ENCODE results near the gene OGG1. TPM values are rescaled to one million over a fixed set of nuclear protein-coding genes. Genes with fewer than 3 reads are reported as not detected.

OGG1 gene
- total and polyA plus RNA-seq, 9 of the 15 experiments (the other 6 are each of a cell fraction or from before 2014, with no cell fraction given), result 6.6 to 33.0 (median 24.4) TPM

DNA sequence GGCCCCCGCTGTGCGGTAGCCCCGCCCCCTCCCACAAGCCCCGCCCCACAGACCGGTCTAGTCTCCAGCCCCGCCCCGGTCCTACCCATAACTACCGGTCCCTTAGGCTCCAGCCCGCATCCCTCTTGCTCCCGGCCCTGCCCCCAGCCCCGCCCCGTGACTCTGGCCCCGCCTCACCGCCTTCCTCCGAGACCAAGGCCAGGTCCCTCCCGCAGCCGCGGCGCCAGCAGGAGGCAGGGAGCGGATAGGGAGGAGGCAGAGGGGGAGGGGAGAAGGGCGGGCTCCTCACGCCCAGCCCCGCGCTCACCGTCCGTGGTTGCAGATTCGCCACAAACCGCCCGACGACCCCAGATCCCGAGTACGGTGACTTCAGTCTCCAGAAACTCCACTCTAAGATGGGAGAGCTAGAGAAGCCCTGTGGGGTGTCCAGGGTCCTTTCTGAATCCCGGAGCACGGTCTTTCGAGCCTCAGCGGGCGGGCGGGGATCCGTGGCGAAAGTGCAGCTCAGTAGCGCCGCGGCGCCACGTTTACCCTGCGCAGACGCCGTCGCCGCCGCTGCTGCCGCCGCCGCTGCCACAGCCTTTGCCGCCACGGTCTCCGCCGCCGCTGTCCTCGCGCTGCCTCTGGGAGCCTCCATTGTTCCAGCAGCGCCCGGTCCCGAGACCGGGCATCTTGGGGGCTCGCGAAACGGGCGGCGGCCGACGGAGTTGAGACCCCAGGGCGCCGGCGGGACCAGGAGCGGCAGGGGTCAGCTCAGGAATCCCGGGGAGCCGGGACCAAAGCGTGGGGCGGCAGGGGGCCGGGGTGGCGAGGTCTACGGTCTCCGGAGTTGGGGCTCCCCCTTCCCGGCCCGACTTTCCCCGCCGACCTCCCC lies 18.3 kb upstream of the OGG1 start, which contains the start of gene BRPF1 (continued):
- TF ChIP-seq, protein P1, sequence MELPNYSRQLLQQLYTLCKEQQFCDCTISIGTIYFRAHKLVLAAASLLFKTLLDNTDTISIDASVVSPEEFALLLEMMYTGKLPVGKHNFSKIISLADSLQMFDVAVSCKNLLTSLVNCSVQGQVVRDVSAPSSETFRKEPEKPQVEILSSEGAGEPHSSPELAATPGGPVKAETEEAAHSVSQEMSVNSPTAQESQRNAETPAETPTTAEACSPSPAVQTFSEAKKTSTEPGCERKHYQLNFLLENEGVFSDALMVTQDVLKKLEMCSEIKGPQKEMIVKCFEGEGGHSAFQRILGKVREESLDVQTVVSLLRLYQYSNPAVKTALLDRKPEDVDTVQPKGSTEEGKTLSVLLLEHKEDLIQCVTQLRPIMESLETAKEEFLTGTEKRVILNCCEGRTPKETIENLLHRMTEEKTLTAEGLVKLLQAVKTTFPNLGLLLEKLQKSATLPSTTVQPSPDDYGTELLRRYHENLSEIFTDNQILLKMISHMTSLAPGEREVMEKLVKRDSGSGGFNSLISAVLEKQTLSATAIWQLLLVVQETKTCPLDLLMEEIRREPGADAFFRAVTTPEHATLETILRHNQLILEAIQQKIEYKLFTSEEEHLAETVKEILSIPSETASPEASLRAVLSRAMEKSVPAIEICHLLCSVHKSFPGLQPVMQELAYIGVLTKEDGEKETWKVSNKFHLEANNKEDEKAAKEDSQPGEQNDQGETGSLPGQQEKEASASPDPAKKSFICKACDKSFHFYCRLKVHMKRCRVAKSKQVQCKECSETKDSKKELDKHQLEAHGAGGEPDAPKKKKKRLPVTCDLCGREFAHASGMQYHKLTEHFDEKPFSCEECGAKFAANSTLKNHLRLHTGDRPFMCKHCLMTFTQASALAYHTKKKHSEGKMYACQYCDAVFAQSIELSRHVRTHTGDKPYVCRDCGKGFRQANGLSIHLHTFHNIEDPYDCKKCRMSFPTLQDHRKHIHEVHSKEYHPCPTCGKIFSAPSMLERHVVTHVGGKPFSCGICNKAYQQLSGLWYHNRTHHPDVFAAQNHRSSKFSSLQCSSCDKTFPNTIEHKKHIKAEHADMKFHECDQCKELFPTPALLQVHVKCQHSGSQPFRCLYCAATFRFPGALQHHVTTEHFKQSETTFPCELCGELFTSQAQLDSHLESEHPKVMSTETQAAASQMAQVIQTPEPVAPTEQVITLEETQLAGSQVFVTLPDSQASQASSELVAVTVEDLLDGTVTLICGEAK (IDR thresholded peaks at IDR 0.05), result peak; percentile 78
- TF ChIP-seq, protein P1 (CRISPR knock-in tag; IDR thresholded peaks at IDR 0.05), result no peak
- 0 out of 2 replicates have a peak, but pooled peaks have one; percentile 44 for TF ChIP-seq NR2F6 (CRISPR knock-in tag; IDR thresholded peaks at IDR 0.05)
- TF ChIP-seq, protein P2, sequence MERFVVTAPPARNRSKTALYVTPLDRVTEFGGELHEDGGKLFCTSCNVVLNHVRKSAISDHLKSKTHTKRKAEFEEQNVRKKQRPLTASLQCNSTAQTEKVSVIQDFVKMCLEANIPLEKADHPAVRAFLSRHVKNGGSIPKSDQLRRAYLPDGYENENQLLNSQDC (CRISPR knock-in tag; IDR thresholded peaks at IDR 0.05), result peak; percentile 94; the same call in 1 of the 2 replicates
- peak; percentile 87 for TF ChIP-seq POLR2A (conservative IDR thresholded peaks at IDR 0.05)
- TF ChIP-seq RBFOX2 (IDR thresholded peaks at IDR 0.05; ENCODE audit: low read depth, low read length), result peak; percentile 97
- peak; percentile 53; the same call in 1 of the 2 replicates for TF ChIP-seq BRD4 (IDR thresholded peaks at IDR 0.05)
- TF ChIP-seq, protein P3, sequence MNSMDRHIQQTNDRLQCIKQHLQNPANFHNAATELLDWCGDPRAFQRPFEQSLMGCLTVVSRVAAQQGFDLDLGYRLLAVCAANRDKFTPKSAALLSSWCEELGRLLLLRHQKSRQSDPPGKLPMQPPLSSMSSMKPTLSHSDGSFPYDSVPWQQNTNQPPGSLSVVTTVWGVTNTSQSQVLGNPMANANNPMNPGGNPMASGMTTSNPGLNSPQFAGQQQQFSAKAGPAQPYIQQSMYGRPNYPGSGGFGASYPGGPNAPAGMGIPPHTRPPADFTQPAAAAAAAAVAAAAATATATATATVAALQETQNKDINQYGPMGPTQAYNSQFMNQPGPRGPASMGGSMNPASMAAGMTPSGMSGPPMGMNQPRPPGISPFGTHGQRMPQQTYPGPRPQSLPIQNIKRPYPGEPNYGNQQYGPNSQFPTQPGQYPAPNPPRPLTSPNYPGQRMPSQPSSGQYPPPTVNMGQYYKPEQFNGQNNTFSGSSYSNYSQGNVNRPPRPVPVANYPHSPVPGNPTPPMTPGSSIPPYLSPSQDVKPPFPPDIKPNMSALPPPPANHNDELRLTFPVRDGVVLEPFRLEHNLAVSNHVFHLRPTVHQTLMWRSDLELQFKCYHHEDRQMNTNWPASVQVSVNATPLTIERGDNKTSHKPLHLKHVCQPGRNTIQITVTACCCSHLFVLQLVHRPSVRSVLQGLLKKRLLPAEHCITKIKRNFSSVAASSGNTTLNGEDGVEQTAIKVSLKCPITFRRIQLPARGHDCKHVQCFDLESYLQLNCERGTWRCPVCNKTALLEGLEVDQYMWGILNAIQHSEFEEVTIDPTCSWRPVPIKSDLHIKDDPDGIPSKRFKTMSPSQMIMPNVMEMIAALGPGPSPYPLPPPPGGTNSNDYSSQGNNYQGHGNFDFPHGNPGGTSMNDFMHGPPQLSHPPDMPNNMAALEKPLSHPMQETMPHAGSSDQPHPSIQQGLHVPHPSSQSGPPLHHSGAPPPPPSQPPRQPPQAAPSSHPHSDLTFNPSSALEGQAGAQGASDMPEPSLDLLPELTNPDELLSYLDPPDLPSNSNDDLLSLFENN (IDR thresholded peaks at IDR 0.05; ENCODE audit: low read depth in 2 of 2, low read length in 2 of 2), result peak in 1 of 2 experiments; percentile 34; a peak in 1 of 4 replicates
- peak; percentile 99 for TF ChIP-seq SMAD4 (CRISPR knock-in tag; conservative IDR thresholded peaks at IDR 0.05)
- 0 out of 2 replicates have a peak, but pooled peaks have one; percentile 41 for TF ChIP-seq DMBX1 (CRISPR knock-in tag; IDR thresholded peaks at IDR 0.05; ENCODE audit: borderline replicate concordance)
- TF ChIP-seq ELF1 (tag; IDR thresholded peaks at IDR 0.05), result no peak
- TF ChIP-seq RBM22 (IDR thresholded peaks at IDR 0.05; ENCODE audit: low read depth, low read length, poor library complexity, severe bottlenecking), result no peak
- peak; percentile 64 for TF ChIP-seq CCNT2 (IDR thresholded peaks at IDR 0.05; ENCODE audit: borderline replicate concordance, extremely low read depth, insufficient read length, low read depth, low read length)
- peak; percentile 71 for TF ChIP-seq HNRNPLL (IDR thresholded peaks at IDR 0.05; ENCODE audit: low read depth, low read length, poor library complexity, severe bottlenecking)
